ENCODE results near the gene AP1G2.
"Not testable (repeated sequence)": the region's sequence is repeated elsewhere in the genome, so short reads cannot be mapped to it uniquely, and the experiment has no call there.

Gene AP1G2

GRCh38 chr14:23537351-23538049 is 30.1 kb downstream of the AP1G2 start:
- DNase-seq = no peak

- not testable (repeated sequence) for DNase-seq
Observed at GRCh38 chr14:23536906-23537305, 30.7 kb downstream of the AP1G2 start.

GRCh38 chr14:23536494-23536893 is 31.1 kb downstream of the AP1G2 start:
- no peak for DNase-seq

- no peak for DNase-seq
Observed at GRCh38 chr14:23535943-23536342, 31.6 kb downstream of the AP1G2 start.

- DNase-seq = no peak
Observed at GRCh38 chr14:23533652-23534435, 33.7 kb downstream of the AP1G2 start.

- DNase-seq = no peak
Observed at GRCh38 chr14:23532658-23533057, 34.9 kb downstream of the AP1G2 start.

- no peak for DNase-seq
Observed at GRCh38 chr14:23531391-23531790, 36.2 kb downstream of the AP1G2 start.

- peak; percentile 25 to 41 for DNase-seq
Observed at GRCh38 chr14:23530375-23531055, 37.1 kb downstream of the AP1G2 start.

GRCh38 chr14:23529016-23529415 is 38.6 kb downstream of the AP1G2 start:
- no peak for DNase-seq

GRCh38 chr14:23528555-23528954 is 39.0 kb downstream of the AP1G2 start:
- no peak for DNase-seq

GRCh38 chr14:23525611-23526010 is 42.0 kb downstream of the AP1G2 start:
- no peak for DNase-seq

- DNase-seq = no peak
Observed at GRCh38 chr14:23524954-23525353, 42.6 kb downstream of the AP1G2 start.

- no peak for DNase-seq
Observed at GRCh38 chr14:23523229-23524016, 44.2 kb downstream of the AP1G2 start.

GRCh38 chr14:23522643-23523198 is 44.9 kb downstream of the AP1G2 start:
- no peak for DNase-seq

- no peak for DNase-seq
Observed at GRCh38 chr14:23521785-23522640, 45.6 kb downstream of the AP1G2 start.

GRCh38 chr14:23520899-23521533 is 46.6 kb downstream of the AP1G2 start:
- no peak for DNase-seq

GRCh38 chr14:23518709-23519108 is 48.9 kb downstream of the AP1G2 start:
- DNase-seq = no peak

GRCh38 chr14:23517650-23518326 is 49.8 kb downstream of the AP1G2 start:
- DNase-seq = no peak

GRCh38 chr14:23514644-23514957 is 53.0 kb downstream of the AP1G2 start:
- DNase-seq = no peak

GRCh38 chr14:23513818-23514643 is 53.6 kb downstream of the AP1G2 start:
- no peak for DNase-seq
